ENCODE results near the gene HBP1.

DNA sequence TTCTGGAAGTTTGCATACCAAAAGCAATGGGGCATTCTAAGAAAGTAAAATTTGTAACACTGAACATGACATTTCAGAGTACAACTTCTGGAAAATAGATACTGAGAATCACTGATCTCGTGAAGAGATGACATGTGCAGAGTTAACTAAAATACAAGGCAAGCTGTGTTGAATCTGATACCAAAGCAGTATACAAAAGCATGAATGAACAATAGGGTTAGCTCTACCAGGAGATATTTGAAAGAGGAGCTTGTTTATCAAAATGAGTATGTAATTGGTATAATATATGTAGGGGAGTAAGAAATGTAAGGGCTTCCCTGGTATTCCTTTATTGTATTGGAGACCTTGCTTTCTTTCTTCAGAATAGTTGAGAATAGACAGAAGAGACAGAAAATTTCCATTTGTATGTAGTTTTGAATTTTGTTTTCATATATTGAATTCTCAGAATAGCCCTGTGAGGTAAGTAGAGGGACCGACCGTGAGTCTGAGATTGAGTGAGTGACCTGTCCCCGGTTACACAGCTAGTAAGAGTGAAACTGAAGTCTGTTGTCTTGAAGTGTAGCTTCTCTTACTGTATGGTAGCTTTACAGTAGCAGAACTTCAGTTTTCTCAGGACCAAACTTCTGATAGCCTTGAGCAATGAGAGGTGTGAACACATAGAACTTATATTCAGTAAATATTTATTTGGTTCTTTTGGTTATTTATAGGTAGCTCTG, 5.0 kb downstream of the HBP1 start:
- TF ChIP-seq, protein P1, sequence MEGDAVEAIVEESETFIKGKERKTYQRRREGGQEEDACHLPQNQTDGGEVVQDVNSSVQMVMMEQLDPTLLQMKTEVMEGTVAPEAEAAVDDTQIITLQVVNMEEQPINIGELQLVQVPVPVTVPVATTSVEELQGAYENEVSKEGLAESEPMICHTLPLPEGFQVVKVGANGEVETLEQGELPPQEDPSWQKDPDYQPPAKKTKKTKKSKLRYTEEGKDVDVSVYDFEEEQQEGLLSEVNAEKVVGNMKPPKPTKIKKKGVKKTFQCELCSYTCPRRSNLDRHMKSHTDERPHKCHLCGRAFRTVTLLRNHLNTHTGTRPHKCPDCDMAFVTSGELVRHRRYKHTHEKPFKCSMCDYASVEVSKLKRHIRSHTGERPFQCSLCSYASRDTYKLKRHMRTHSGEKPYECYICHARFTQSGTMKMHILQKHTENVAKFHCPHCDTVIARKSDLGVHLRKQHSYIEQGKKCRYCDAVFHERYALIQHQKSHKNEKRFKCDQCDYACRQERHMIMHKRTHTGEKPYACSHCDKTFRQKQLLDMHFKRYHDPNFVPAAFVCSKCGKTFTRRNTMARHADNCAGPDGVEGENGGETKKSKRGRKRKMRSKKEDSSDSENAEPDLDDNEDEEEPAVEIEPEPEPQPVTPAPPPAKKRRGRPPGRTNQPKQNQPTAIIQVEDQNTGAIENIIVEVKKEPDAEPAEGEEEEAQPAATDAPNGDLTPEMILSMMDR (conservative IDR thresholded peaks at IDR 0.05 in 1 of 2, IDR thresholded peaks at IDR 0.05 in 1 of 2; ENCODE audit: extremely low read depth in 1 of 2, insufficient read depth in 1 of 2, low read depth in 1 of 2, low read length in 2 of 2), result no peak
- no peak for TF ChIP-seq EZH2 (IDR thresholded peaks at IDR 0.05; ENCODE audit: borderline replicate concordance, low read length)
